ENCODE data around the gene ZNF330.

DNA sequence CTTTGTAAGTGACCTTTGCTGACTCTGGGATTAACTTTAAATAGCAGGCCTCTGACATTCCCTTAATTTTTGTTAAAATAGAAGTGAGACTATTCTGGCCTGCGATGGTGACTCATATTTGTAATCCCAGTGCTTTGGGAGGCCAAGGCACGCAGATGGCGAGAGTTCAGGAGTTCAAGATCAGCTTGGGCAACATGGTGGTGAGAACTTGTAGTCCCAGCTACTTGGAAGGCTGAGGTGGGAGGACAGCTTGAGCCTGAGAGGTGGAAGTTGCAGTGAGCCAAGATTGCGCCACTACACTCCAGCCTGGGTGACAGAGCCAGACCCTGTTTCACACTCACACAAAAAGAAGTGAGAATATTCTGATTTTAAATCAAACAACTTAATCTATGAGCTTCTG lies 27.3 kb downstream of the ZNF330 start:
- TF ChIP-seq, protein P1, sequence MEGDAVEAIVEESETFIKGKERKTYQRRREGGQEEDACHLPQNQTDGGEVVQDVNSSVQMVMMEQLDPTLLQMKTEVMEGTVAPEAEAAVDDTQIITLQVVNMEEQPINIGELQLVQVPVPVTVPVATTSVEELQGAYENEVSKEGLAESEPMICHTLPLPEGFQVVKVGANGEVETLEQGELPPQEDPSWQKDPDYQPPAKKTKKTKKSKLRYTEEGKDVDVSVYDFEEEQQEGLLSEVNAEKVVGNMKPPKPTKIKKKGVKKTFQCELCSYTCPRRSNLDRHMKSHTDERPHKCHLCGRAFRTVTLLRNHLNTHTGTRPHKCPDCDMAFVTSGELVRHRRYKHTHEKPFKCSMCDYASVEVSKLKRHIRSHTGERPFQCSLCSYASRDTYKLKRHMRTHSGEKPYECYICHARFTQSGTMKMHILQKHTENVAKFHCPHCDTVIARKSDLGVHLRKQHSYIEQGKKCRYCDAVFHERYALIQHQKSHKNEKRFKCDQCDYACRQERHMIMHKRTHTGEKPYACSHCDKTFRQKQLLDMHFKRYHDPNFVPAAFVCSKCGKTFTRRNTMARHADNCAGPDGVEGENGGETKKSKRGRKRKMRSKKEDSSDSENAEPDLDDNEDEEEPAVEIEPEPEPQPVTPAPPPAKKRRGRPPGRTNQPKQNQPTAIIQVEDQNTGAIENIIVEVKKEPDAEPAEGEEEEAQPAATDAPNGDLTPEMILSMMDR (conservative IDR thresholded peaks at IDR 0.05 in 1 of 2, IDR thresholded peaks at IDR 0.05 in 1 of 2; ENCODE audit: low read depth in 1 of 2, low read length in 2 of 2): no peak
- no peak for TF ChIP-seq EZH2 (IDR thresholded peaks at IDR 0.05; ENCODE audit: low read length, missing control alignments)

All from fibroblast of lung (primary cell).